ENCODE data around the gene NCL. TPM values are rescaled to one million over a fixed set of nuclear protein-coding genes. Genes with fewer than 3 reads are reported as not detected.

The NCL gene
- total and polyA plus RNA-seq, 4 donors, result 83.1 to 139 (median 107) TPM

DNA sequence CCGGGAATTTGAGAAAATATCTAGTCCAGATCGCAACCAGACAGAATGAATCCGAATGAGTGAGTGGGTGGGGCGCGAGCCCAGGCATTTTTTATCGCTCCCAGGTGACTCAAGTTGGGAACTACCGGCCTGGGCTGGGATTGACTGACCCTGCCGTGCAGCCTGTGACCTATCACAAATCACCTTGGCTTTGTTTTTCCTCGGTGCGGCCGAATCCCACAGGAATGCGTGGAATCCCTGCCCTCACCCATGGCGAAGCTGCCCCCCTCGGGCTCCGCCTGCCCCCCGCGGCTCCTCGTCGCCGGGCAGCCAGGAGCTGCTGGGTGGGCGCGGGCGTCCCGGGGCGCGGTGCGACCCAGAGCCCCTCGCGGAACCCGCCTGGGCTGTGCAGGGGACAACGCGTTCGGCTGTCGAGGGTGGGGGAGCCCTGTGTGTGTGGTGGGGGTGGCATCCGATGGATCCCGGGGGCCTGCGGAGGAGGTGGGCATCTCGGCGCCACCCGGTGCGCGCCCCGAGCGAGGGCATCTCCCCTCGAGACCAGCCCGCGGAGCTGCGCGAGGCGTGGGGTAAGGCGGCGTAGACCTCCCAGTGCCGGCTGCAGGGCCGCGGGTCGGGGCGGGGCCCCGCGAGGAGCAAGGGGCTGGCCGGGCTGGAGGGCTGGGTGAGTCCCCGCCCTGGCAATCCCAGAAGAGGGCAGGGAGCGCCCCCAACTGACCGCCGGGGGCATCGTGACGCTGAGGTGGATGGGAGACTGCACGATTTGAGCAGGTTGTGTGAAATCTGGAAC lies 52.3 kb downstream of the NCL start:
- Histone ChIP-seq H3K27me3 (ENCODE audit: control insufficient read depth in 4 of 4, insufficient read depth in 4 of 4, low read length in 3 of 4) (no peaks in the 10 kb centered on the region), H3K9ac (ENCODE audit: low read depth in 1 of 2, low read length in 2 of 2) (no peak overlapping the region), H3K4me3 (ENCODE audit: low read depth in 1 of 3, low read length in 3 of 3) (peak overlapping the region in 2 of 3 donors; percentile 38 to 53), H3K27ac (ENCODE audit: low read depth in 1 of 2, low read length in 2 of 2) (peak overlapping the region in 1 of 2 donors; percentile 41), H3K9me3 (ENCODE audit: control insufficient read depth in 4 of 4, low read length in 3 of 4) (no peaks in the 10 kb centered on the region), H3K4me1 (ENCODE audit: control insufficient read depth in 4 of 4, insufficient read depth in 4 of 4, low read length in 3 of 4) (peaks cover 4 to 20% (median 9%) of the 10 kb centered on the region in 4 donors), H3K36me3 (ENCODE audit: control insufficient read depth in 4 of 4, insufficient read depth in 3 of 4, low read depth in 1 of 4, low read length in 3 of 4) (no peaks in the 10 kb centered on the region)
- WGBS, result 10% methylated on average over 67 of the region's 67 CpGs
- DNase-seq (ENCODE audit: low spot score), result peak; percentile 88
- no peak for TF ChIP-seq EGR1 (IDR thresholded peaks at IDR 0.05; ENCODE audit: low read depth in 2 of 2)
- TF ChIP-seq HNF4A (conservative IDR thresholded peaks at IDR 0.05), result peak in 1 of 2 donors; percentile 26
- no peak for TF ChIP-seq GABPA (IDR thresholded peaks at IDR 0.05 in 1 of 2, conservative IDR thresholded peaks at IDR 0.05 in 1 of 2)
- peak; percentile 77 to 85 for TF ChIP-seq RAD21 (IDR thresholded peaks at IDR 0.05)
- TF ChIP-seq, protein P1, sequence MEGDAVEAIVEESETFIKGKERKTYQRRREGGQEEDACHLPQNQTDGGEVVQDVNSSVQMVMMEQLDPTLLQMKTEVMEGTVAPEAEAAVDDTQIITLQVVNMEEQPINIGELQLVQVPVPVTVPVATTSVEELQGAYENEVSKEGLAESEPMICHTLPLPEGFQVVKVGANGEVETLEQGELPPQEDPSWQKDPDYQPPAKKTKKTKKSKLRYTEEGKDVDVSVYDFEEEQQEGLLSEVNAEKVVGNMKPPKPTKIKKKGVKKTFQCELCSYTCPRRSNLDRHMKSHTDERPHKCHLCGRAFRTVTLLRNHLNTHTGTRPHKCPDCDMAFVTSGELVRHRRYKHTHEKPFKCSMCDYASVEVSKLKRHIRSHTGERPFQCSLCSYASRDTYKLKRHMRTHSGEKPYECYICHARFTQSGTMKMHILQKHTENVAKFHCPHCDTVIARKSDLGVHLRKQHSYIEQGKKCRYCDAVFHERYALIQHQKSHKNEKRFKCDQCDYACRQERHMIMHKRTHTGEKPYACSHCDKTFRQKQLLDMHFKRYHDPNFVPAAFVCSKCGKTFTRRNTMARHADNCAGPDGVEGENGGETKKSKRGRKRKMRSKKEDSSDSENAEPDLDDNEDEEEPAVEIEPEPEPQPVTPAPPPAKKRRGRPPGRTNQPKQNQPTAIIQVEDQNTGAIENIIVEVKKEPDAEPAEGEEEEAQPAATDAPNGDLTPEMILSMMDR (IDR thresholded peaks at IDR 0.05; ENCODE audit: low read depth, low read length, missing input control), result peak; percentile 76

DNA sequence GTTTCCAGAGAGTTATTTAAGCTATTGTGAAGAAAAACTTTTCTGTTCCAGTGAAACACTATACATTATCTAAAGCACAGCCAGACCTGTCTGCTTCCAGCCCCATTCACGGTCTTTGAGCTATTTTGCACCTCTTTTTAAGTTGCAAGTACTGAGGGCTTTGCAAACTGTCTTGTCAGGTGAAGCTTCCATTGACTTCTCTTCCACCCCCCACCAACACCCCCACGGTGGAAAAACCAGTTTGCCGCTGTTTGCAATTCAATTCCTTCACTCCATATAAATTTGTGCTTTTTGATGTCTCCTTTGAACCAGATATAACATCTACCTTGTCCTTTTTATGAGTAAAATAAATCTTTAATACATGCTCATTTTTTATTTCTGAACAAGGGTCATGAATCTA lies 53.0 kb downstream of the NCL start:
- DNase-seq (ENCODE audit: low spot score), result no peak
- no peaks in the 10 kb centered on the region for H3K27me3 ChIP-seq (ENCODE audit: control insufficient read depth in 4 of 4, insufficient read depth in 4 of 4, low read length in 3 of 4)
- no peak overlapping the region for H3K9ac ChIP-seq (ENCODE audit: low read depth in 1 of 2, low read length in 2 of 2)
- no peak overlapping the region for H3K4me3 ChIP-seq (ENCODE audit: low read depth in 1 of 3, low read length in 3 of 3)
- 74% methylated on average over 3 of the region's 3 CpGs for WGBS
- peaks cover 4 to 20% (median 9%) of the 10 kb centered on the region in 4 donors for H3K4me1 ChIP-seq (ENCODE audit: control insufficient read depth in 4 of 4, insufficient read depth in 4 of 4, low read length in 3 of 4)
- TF ChIP-seq NR2F2 (IDR thresholded peaks at IDR 0.05) (no peak), SP1 (IDR thresholded peaks at IDR 0.05) (no peak), EGR1 (IDR thresholded peaks at IDR 0.05; ENCODE audit: low read depth in 2 of 2) (no peak), RXRA (IDR thresholded peaks at IDR 0.05) (no peak), HNF4G (IDR thresholded peaks at IDR 0.05) (no peak), YY1 (IDR thresholded peaks at IDR 0.05) (no peak), GABPA (IDR thresholded peaks at IDR 0.05 in 1 of 2, conservative IDR thresholded peaks at IDR 0.05 in 1 of 2) (no peak), FOXA1 (IDR thresholded peaks at IDR 0.05) (no peak), HNF4A (conservative IDR thresholded peaks at IDR 0.05) (no peak), RAD21 (IDR thresholded peaks at IDR 0.05) (no peak), JUND (IDR thresholded peaks at IDR 0.05) (no peak), FOXA2 (IDR thresholded peaks at IDR 0.05) (no peak), TAF1 (conservative IDR thresholded peaks at IDR 0.05) (no peak)
- TF ChIP-seq, protein P1 (IDR thresholded peaks at IDR 0.05; ENCODE audit: low read depth, low read length, missing input control), result no peak
- TF ChIP-seq, protein P2, sequence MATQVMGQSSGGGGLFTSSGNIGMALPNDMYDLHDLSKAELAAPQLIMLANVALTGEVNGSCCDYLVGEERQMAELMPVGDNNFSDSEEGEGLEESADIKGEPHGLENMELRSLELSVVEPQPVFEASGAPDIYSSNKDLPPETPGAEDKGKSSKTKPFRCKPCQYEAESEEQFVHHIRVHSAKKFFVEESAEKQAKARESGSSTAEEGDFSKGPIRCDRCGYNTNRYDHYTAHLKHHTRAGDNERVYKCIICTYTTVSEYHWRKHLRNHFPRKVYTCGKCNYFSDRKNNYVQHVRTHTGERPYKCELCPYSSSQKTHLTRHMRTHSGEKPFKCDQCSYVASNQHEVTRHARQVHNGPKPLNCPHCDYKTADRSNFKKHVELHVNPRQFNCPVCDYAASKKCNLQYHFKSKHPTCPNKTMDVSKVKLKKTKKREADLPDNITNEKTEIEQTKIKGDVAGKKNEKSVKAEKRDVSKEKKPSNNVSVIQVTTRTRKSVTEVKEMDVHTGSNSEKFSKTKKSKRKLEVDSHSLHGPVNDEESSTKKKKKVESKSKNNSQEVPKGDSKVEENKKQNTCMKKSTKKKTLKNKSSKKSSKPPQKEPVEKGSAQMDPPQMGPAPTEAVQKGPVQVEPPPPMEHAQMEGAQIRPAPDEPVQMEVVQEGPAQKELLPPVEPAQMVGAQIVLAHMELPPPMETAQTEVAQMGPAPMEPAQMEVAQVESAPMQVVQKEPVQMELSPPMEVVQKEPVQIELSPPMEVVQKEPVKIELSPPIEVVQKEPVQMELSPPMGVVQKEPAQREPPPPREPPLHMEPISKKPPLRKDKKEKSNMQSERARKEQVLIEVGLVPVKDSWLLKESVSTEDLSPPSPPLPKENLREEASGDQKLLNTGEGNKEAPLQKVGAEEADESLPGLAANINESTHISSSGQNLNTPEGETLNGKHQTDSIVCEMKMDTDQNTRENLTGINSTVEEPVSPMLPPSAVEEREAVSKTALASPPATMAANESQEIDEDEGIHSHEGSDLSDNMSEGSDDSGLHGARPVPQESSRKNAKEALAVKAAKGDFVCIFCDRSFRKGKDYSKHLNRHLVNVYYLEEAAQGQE (IDR thresholded peaks at IDR 0.05), result no peak
- TF ChIP-seq, protein P3, sequence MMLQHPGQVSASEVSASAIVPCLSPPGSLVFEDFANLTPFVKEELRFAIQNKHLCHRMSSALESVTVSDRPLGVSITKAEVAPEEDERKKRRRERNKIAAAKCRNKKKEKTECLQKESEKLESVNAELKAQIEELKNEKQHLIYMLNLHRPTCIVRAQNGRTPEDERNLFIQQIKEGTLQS (IDR thresholded peaks at IDR 0.05), result no peak
- TF ChIP-seq, protein P4, sequence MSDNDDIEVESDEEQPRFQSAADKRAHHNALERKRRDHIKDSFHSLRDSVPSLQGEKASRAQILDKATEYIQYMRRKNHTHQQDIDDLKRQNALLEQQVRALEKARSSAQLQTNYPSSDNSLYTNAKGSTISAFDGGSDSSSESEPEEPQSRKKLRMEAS (IDR thresholded peaks at IDR 0.05), result no peak
- TF ChIP-seq, protein P5, sequence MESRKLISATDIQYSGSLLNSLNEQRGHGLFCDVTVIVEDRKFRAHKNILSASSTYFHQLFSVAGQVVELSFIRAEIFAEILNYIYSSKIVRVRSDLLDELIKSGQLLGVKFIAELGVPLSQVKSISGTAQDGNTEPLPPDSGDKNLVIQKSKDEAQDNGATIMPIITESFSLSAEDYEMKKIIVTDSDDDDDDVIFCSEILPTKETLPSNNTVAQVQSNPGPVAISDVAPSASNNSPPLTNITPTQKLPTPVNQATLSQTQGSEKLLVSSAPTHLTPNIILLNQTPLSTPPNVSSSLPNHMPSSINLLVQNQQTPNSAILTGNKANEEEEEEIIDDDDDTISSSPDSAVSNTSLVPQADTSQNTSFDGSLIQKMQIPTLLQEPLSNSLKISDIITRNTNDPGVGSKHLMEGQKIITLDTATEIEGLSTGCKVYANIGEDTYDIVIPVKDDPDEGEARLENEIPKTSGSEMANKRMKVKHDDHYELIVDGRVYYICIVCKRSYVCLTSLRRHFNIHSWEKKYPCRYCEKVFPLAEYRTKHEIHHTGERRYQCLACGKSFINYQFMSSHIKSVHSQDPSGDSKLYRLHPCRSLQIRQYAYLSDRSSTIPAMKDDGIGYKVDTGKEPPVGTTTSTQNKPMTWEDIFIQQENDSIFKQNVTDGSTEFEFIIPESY (IDR thresholded peaks at IDR 0.05), result no peak
- H3K9me3 ChIP-seq (ENCODE audit: control insufficient read depth in 4 of 4, low read length in 3 of 4), result no peaks in the 10 kb centered on the region
- H3K27ac ChIP-seq (ENCODE audit: low read depth in 1 of 2, low read length in 2 of 2), result no peak overlapping the region
- H3K36me3 ChIP-seq (ENCODE audit: control insufficient read depth in 4 of 4, insufficient read depth in 3 of 4, low read depth in 1 of 4, low read length in 3 of 4), result no peaks in the 10 kb centered on the region

Data from liver (tissue), 9 donors.